DMS53 treated with DMSO at 0.1 percent for 48 hours (cell line): ENCODE results near the gene NR1I3.
A peak's percentile ranks its signal among the peaks of the same experiment; 100 is the strongest.

ENCODE experiments used
- DNase-seq: peaks from one replicate; lab custom pipeline; 2025; ENCODE audit not compliant: unreplicated experiment; lab: John Stamatoyannopoulos, UW

Gene NR1I3

GRCh38 chr1:161219078-161219892 is 18.7 kb downstream of the NR1I3 start:
- DNase-seq, result no peak

GRCh38 chr1:161218301-161219077 is 19.5 kb downstream of the NR1I3 start:
- no peak for DNase-seq

- DNase-seq, result no peak
These were observed 20.2 kb downstream of the NR1I3 start for GRCh38 chr1:161217831-161218230.

GRCh38 chr1:161216945-161217712 is 20.9 kb downstream of the NR1I3 start:
- DNase-seq, result no peak

DNA sequence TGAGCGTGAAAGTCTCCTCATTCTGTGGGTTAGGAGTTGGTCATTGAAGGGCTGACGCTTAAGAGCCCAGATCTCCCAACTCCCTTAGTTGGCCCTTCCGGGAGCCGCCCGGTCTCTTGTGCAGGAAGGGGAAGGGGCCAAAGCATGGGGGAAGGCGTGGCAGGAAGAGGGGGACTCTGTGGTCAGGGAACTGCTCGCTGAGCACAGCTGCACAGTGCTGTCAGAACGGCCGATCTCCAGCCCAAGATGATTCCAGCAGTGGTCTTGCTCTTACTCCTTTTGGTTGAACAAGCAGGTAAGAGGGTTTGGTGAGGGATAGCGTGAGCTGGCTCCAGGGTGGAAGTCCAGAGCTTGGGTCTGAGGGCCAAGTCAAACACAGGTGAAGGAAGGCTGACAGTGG is 22.9 kb downstream of the NR1I3 start, which contains the start of gene FCER1G:
FCER1G (plus strand) TSS at position 220 of the 400 bp plus-strand sequence; CDS start at position 247, 27 bp downstream.
- DNase-seq, result no peak

DNA sequence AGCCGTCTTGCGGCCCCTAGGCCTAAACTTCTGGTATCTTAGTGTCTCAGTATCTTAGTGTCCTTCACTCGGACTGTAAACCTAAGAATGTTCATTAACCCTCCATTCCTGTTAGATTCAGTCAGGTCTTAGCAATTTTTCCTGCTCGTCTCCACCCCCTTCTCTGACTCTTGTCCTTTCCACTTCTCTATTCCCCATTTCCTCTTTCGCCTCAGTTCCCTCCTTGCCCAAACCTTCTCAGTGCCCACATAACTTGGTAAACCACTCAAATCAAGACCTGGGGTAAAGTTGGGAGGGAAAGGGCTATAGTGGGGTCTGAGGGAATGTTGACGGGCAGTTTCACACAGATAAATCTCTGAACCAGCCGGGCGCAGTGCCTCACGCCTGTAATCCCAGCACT is 23.6 kb downstream of the NR1I3 start:
- DNase-seq, result no peak

DNA sequence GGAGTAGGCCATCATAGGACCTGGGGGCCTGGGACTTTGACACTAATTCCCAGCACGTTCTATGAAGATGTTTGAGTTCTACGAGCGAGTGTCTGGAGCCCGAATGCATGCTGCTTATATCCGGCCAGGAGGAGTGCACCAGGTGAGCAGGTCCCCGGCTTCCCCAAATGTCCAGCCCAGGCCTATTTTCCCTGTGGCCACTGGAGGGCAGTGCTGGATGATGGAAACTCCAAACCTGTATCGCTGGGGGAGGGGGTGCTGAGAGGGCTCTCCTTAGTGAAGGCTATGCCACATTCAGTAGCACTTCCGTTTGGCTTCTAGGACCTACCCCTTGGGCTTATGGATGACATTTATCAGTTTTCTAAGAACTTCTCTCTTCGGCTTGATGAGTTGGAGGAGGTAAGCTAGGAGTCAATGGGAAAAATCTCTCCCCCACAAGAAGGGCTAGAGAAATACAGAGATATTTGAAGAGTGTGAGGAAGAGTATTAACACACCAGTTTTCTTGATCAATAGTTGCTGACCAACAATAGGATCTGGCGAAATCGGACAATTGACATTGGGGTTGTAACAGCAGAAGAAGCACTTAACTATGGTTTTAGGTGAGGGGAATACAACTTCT is 28.1 kb downstream of the NR1I3 start:
- peak; percentile 81 for DNase-seq

DNA sequence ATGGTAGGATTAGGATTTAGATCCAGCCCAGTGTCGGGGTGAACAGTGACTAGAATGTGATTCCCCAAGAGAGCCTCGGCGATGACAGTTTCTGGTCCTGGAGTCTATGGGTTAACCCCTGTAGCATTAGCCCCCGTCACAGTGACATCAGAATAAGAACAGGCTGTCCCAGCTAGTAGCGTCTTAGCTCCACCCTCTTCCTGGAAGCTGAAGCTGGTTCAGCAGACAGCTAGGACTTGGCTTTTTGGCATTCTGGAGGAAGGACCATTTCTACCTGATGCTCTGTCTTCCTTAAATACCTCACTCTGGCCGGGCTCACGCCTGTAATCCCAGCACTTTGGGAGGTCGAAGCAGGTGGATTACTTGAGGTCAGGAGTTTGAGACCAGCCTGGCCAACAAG is 30.8 kb downstream of the NR1I3 start:
- DNase-seq, result no peak

DNA sequence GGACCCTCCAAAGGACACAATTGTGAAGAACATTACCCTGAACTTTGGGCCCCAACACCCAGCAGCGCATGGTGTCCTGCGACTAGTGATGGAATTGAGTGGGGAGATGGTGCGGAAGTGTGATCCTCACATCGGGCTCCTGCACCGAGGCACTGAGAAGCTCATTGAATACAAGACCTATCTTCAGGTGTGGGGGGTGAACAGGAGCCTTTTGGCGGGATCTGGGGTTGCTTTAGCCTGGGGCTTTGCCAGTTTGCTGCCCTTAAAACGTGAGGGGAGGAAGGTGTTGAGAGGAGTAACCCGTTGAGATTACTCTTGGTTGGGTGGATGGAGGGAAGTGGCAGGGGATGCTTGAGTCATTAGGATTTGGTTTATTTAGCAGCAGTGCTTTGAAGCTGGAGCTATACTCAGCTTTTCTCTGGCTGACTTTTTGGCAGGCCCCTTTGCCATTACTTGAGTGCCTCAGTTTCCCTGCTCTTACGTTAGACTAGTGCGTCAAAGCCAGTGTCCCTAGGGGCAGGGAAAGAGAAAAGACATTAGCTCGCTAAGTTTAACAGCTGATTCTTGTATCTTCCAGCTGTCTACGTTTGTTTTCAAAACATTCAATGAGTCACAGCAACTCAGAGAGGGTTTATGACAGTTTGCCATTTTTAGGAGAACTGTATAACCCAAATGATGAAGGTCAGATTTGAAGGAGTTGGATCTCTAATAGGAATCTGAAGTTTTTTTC is 31.4 kb downstream of the NR1I3 start:
- no peak for DNase-seq

DNA sequence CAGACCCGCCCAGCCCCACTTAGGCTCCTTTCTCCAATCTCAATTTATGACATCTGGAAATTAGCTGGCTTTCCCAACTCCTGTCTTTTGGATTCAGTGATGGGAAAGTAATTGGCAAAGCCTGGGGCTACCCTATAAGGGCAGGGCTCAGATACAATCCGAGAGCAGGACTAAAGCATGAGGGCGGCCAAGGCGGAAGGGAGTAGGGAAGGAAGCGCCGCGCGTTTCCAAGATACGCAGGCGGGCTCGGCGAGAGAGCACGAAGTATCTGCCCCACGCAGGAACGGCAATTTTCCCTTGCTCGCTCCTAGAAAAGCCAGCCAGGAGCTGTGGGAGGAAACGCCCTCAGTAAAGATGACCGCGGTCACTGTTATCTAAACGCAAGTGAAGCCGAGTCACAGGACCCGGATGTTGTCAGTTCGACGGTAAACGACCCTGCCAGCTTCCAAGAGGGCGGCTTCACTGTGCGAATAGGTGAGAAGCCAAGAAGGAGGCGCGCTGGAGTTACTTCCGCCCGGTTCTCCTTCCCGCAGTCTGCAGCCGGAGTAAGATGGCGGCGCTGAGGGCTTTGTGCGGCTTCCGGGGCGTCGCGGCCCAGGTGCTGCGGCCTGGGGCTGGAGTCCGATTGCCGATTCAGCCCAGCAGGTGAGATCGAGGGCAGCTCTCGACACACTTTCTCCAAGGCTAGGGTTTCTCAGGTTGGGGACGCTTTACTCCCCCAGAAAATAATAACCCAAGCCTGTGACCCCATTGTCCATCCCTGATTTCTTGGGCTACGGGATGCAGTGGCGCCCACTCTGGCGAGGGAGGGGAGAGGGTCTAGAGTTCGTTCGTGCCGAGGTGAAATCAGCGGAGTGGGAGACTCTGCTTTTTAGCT is 35.9 kb downstream of the NR1I3 start, which contains the start of gene NDUFS2:
NDUFS2 (plus strand) TSS at position 532 of the 877 bp plus-strand sequence; CDS start at position 551, 19 bp downstream.
- peak; percentile 97 for DNase-seq

DNA sequence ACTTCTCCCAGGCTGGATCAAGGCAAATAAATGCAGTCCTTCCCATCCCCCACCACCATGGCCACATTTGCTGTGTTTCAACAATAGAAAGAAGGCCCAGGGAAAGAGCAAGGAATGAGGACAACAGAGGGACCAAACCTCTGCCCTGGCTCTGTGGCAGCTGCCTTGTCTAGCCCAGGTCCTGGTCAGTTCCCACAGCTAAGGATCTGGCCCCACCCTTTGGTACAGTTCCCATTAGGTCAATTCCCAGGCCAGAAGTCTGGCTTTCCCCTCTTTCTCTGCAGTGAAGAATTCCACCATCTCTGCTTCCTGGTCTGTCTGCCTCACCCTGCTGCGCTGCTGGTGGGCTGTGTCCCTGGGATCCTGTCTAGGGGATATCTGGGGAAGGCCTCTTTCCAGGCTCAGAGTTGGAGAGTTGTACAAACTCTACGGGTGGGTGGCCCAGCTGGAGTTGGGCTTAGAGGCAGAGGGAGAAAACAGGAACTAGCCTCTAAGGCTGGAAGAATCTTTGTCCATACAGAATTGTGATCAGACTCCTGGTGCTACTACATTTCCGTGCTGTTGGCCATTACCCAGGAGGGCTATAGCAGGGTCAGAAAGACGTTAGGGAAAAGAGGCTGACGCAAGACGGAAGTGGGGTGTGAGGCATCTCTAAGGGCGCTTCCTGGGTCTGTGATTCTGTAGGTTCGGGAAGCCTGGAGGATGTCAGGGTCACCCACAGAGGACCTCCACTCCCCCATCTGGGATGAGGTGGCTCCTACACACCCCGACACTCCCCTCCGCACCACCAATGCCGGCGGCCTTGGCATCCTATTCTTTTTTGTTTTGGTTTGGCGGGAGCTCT is 36.8 kb downstream of the NR1I3 start:
- DNase-seq, result no peak

DNA sequence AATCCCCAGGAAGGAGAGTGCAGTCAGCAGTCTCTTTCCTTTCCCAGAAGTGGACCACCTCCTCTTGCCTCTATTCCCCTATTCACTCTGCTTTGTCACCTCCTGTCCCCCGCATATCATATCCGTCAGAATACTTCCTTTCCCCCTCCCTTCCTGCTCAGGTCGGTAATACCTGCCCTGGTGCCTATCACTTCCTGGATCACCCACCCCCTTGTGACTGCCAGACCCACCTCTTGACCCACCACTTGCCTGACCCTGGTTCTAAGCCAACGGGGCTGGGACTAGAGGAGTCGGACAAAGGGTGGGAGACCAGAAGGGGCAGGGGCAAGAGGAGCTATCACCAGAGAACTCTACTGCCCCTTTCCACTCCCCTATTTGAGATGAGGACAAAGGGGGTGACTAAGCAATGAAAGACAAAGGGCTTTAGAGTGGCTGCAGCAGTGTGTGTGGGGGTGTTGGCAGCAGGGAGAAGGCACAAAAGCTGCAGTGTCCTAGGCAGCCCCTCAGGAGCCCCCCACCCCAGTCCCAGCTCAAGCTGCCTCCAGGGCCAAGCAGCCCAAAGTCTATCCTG is 37.5 kb downstream of the NR1I3 start:
- DNase-seq, result no peak

- no peak for DNase-seq
These were observed 38.4 kb downstream of the NR1I3 start for GRCh38 chr1:161199506-161200139.

GRCh38 chr1:161198897-161199431 is 39.0 kb downstream of the NR1I3 start, which contains the start of gene ADAMTS4:
ADAMTS4 (minus strand) TSS chr1:161199054; CDS start chr1:161198627, 427 bp downstream.
- no peak for DNase-seq

GRCh38 chr1:161198194-161198896 is 39.7 kb downstream of the NR1I3 start:
- no peak for DNase-seq

DNA sequence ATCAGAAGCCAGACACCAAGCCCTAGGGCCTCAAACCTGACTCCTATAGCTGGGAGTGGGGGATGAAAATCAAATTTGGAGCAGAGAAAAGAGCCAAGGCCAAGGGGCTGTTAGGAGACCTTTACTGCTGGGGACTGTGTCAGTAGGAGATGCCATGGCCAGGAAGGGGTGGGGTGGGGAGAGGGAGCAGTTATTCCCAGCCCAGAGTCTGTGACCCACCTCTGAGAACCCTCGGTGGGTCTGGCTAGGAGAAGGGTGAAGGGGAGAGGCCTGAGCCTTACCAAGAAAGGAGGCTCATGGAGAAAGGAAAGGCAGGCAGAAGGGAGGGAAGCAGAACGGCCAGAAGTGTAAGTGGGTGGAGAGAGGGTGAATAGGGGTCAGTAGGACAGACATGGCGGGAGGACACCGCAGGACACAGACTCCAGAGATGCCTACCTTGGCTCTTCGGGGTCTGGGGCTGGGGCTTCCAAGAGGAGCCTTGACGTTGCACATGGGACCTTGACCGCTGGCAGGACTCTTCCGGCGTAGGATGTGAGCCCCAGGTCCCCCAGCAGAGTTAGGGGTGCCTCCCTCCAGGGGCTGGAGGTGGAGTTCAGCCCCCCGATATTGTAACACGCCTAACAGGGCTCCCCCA is 40.3 kb downstream of the NR1I3 start:
- no peak for DNase-seq
